Aorta (tissue), 5 donors: ENCODE measurements around the gene RGMB. TPM values are rescaled to one million over a fixed set of nuclear protein-coding genes. Genes with fewer than 3 reads are reported as not detected.
"Not testable (repeated sequence)": the region's sequence is repeated elsewhere in the genome, so short reads cannot be mapped to it uniquely, and the experiment has no call there.

ENCODE experiments used
- ATAC-seq: fragments of 200-7000 bp; cut with Tn5 transposase; one replicate; pipeline ENCODE4 v1.9.1; 2022; ENCODE audit warnings: moderate library complexity; ENCODE audit not compliant: low FRiP score
- DNase-seq, 2 donors: peaks; one replicate each; pipeline ENCODE4 v3.0.0-alpha.2; 2020
- H3K27ac ChIP-seq, 2 donors: one replicate each; pipeline ENCODE4 v1.5.1; 2013; ENCODE audit warnings: low read length in 2 of 2, mild to moderate bottlenecking in 2 of 2, moderate library complexity in 2 of 2, control low read depth in 1 of 2, inconsistent platforms in 1 of 2, low read depth in 1 of 2
- H3K27me3 ChIP-seq, 2 donors: one replicate each; pipeline ENCODE4 v1.6.1; 2013; ENCODE audit warnings: control low read depth in 1 of 2, low read length in 1 of 2, mild to moderate bottlenecking in 1 of 2, moderate library complexity in 1 of 2; ENCODE audit not compliant: insufficient read depth in 2 of 2, control insufficient read depth in 1 of 2
- H3K36me3 ChIP-seq, 2 donors: one replicate each; pipeline ENCODE4 v1.6.1; 2013; ENCODE audit warnings: control low read depth in 1 of 2, low read length in 1 of 2, mild to moderate bottlenecking in 1 of 2; ENCODE audit not compliant: insufficient read depth in 2 of 2, control insufficient read depth in 1 of 2
- H3K4me1 ChIP-seq, 2 donors: one replicate each; pipeline ENCODE4 v1.6.1; 2013; ENCODE audit warnings: low read length in 2 of 2, control low read depth in 1 of 2, mild to moderate bottlenecking in 1 of 2, moderate library complexity in 1 of 2; ENCODE audit not compliant: insufficient read depth in 2 of 2, control insufficient read depth in 1 of 2
- H3K4me3 ChIP-seq, 2 donors: one replicate each; pipeline ENCODE4 v1.5.1; 2013; ENCODE audit warnings: low read length in 2 of 2, control low read depth in 1 of 2, mild to moderate bottlenecking in 1 of 2
- H3K9me3 ChIP-seq: one replicate; pipeline ENCODE4 v1.6.1; 2013; ENCODE audit warnings: mild to moderate bottlenecking, low read length; ENCODE audit not compliant: control insufficient read depth
- whole genome bisulfite sequencing, 2 donors: extraction: QIAGEN DNeasy Blood & Tissue Kit; methylation state at CpG; one replicate each; pipeline ENCODE4 v1.1.7; 2013; 5-methylcytosine and 5-hydroxymethylcytosine counted together
- intact Hi-C, 2 donors: fragments of 100-400 bp; cut with DNase I; formaldehyde crosslinking; loops; one replicate each; pipeline versions ENCODE4 v1.14.2 to v1.15.0; 2022
- polyA plus RNA-seq, 2 donors: library from polyadenylated mRNA; stranded (reverse); fragments of 200-250 nt; gene quantifications; one replicate each; pipeline ENCODE4 v1.2.3, GENCODE V29; 2013
- total RNA-seq, 2 donors: library from RNA; stranded (reverse); fragmentation: NEBNext Ultra II Directional; extraction: Animal tissue kit (Norgen Biotek cat#: 25700); gene quantifications; one replicate each; pipeline ENCODE4 v1.2.1, GENCODE V29; 2021
- donor health status: healthy with polysubstance abuse.
- donor health status: Bipolar disorder and iron deficiency.
- donor health status: DM: no; HTN: no; CAD: no.
- donor health status: DM: no; HTN: no; CAD: no.
- donor health status: DM: yes; HTN: yes; CAD: no.

RGMB gene
- total and polyA plus RNA-seq, 4 donors: 1.5 to 13.9 (median 8.2) TPM

GRCh38 chr5:98741926-98742325, 31.5 kb upstream of the RGMB start:
- DNase-seq (no peak), ATAC-seq (no peak)
- Histone ChIP-seq H3K27me3 (no peaks in the 10 kb centered on the region), H3K36me3 (no peaks in the 10 kb centered on the region), H3K4me1 (no peaks in the 10 kb centered on the region), H3K9me3 (no peaks in the 10 kb centered on the region), H3K4me3 (no peak overlapping the region), H3K27ac (no peak overlapping the region)
- WGBS, 2 donors: 92 to 94% methylated on average over 1 of the region's 1 CpG
- intact Hi-C loops: no loop called here

GRCh38 chr5:98742396-98743073, 30.9 kb upstream of the RGMB start:
- Histone ChIP-seq H3K9me3 (no peaks in the 10 kb centered on the region), H3K4me1 (no peaks in the 10 kb centered on the region), H3K4me3 (no peak overlapping the region), H3K27me3 (no peaks in the 10 kb centered on the region), H3K27ac (no peak overlapping the region), H3K36me3 (no peaks in the 10 kb centered on the region)
- ATAC-seq (no peak), DNase-seq (no peak)
- WGBS, 2 donors: 69 to 71% methylated on average over 5 of the region's 5 CpGs
- intact Hi-C loops: no loop called here

GRCh38 chr5:98748259-98748658, 25.2 kb upstream of the RGMB start:
- H3K27me3 ChIP-seq, H3K36me3 ChIP-seq, H3K9me3 ChIP-seq, H3K4me1 ChIP-seq, DNase-seq, ATAC-seq, H3K4me3 ChIP-seq, intact Hi-C loops, H3K27ac ChIP-seq: not testable (repeated sequence)
- WGBS, 2 donors: 79 to 88% methylated on average over 1 of the region's 1 CpG

GRCh38 chr5:98749046-98749445, 24.4 kb upstream of the RGMB start:
- intact Hi-C loops: no loop called here
- Histone ChIP-seq H3K4me1 (no peaks in the 10 kb centered on the region), H3K36me3 (no peaks in the 10 kb centered on the region), H3K27ac (no peak overlapping the region), H3K27me3 (no peaks in the 10 kb centered on the region), H3K9me3 (no peaks in the 10 kb centered on the region), H3K4me3 (no peak overlapping the region)
- DNase-seq (no peak), ATAC-seq (no peak)
- 81 to 82% methylated on average over 1 of the region's 1 CpG for WGBS, 2 donors

DNA sequence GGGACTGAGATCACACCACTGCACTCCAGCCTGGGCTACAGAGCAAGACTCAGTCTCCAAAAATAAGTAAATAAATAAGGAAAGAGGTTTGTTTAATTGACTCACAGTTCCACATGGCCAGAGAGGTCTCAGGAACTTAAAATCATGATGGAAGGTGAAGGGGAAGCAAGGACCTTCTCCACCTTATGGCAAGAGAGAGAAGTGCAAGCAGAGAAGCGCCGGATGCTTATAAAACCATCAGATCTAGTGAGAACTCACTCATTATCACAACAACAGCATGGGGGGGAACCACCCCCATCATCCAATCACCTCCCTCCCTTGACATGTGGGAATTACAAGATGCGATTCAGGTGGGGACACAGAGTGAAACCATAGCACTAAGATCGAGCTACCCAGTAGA, 22.8 kb upstream of the RGMB start:
- Histone ChIP-seq H3K9me3 (no peaks in the 10 kb centered on the region), H3K4me1 (no peaks in the 10 kb centered on the region), H3K27me3 (no peaks in the 10 kb centered on the region), H3K27ac (no peak overlapping the region), H3K36me3 (no peaks in the 10 kb centered on the region), H3K4me3 (no peak overlapping the region)
- intact Hi-C loops: no loop called here
- 82 to 91% methylated on average over 4 of the region's 4 CpGs for WGBS, 2 donors
- DNase-seq (no peak), ATAC-seq (no peak)

GRCh38 chr5:98752331-98752730, 21.1 kb upstream of the RGMB start:
- H3K4me3 ChIP-seq, DNase-seq, H3K9me3 ChIP-seq, intact Hi-C loops, H3K27ac ChIP-seq, ATAC-seq, H3K4me1 ChIP-seq, H3K27me3 ChIP-seq, H3K36me3 ChIP-seq: not testable (repeated sequence)
- 74 to 76% methylated on average over 7 of the region's 7 CpGs for whole genome bisulfite sequencing, 2 donors

- H3K27ac ChIP-seq, ATAC-seq, DNase-seq, H3K9me3 ChIP-seq, H3K4me1 ChIP-seq, H3K36me3 ChIP-seq, H3K27me3 ChIP-seq, intact Hi-C loops, H3K4me3 ChIP-seq: not testable (repeated sequence)
- whole genome bisulfite sequencing, 2 donors: 50 to 60% methylated on average over 1 of the region's 1 CpG
Measured at GRCh38 chr5:98752801-98753200, 20.7 kb upstream of the RGMB start.

GRCh38 chr5:98753507-98753906, 20.0 kb upstream of the RGMB start:
- H3K4me1 ChIP-seq: no peaks in the 10 kb centered on the region
- intact Hi-C loops: no loop called here
- H3K9me3 ChIP-seq: no peaks in the 10 kb centered on the region
- H3K36me3 ChIP-seq: no peaks in the 10 kb centered on the region
- ATAC-seq: no peak
- H3K27ac ChIP-seq: no peak overlapping the region
- 61 to 62% methylated on average over 4 of the region's 4 CpGs for WGBS, 2 donors
- H3K27me3 ChIP-seq: no peaks in the 10 kb centered on the region
- DNase-seq: no peak
- no peak overlapping the region for H3K4me3 ChIP-seq

GRCh38 chr5:98755406-98755805, 18.1 kb upstream of the RGMB start:
- H3K4me1 ChIP-seq: no peaks in the 10 kb centered on the region
- WGBS, 2 donors: 51 to 56% methylated on average over 3 of the region's 3 CpGs
- no peaks in the 10 kb centered on the region for H3K9me3 ChIP-seq
- ATAC-seq (no peak), DNase-seq (no peak)
- no peak overlapping the region for H3K27ac ChIP-seq
- H3K4me3 ChIP-seq: no peak overlapping the region
- no peaks in the 10 kb centered on the region for H3K36me3 ChIP-seq
- intact Hi-C loops: no loop called here
- H3K27me3 ChIP-seq: no peaks in the 10 kb centered on the region
